ENCODE results near the gene SUSD6.

DNA sequence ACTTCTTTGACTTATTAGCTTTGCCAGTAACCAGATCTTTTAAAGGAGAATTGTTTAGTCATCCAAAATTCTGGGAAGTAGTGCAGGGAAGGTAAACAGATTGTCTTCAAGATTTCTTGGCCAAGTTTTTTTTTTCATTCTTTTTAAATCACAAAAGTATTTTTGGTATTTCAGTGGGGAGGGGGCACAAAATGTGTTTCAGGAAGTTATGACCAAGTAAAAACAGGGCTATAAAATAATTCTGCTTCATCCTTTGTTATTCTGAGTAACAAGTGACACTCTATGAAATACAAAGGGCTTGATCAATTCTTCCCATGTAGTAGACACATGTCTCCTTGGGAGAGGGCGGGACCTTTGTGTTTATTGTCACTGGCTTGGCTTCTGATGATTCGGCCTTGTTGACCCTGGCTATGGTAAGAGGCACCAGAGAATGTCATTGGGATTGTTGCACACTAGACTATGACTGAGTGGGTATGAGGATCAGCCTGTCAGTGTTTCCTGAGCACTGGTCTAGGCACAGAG, 55.4 kb downstream of the SUSD6 start:
- TF ChIP-seq POLR2AphosphoS5 (IDR thresholded peaks at IDR 0.05; ENCODE audit: low read depth, low read length) = no peak
- TF ChIP-seq POLR2A (IDR thresholded peaks at IDR 0.05; ENCODE audit: low read depth, low read length) = no peak
- TF ChIP-seq TAF1 (IDR thresholded peaks at IDR 0.05; ENCODE audit: borderline replicate concordance, low read depth, low read length) = no peak
